ENCODE measurements around the gene ZNF280D.
"Not testable (repeated sequence)": the region's sequence is repeated elsewhere in the genome, so short reads cannot be mapped to it uniquely, and the experiment has no call there.

The ZNF280D gene

DNA sequence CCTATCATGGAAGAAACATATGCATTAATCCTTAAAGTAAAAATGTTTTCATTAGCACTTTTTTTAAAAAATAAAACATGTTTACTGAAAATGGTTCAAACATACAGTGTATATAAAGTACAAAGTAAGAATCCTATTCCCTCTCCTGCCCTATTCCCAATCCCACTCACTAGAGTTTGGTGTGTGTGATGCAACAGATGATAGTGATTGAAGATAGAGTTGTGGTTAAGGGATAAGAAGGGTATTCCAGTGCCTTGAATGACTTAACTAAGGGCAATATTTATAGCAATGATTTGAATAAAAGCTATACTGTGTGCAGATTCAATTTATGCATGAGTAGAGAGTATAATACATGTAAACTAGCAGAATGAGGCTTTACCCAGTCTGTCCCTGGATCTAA, 18.1 kb downstream of the ZNF280D start:
- no peak for DNase-seq

DNA sequence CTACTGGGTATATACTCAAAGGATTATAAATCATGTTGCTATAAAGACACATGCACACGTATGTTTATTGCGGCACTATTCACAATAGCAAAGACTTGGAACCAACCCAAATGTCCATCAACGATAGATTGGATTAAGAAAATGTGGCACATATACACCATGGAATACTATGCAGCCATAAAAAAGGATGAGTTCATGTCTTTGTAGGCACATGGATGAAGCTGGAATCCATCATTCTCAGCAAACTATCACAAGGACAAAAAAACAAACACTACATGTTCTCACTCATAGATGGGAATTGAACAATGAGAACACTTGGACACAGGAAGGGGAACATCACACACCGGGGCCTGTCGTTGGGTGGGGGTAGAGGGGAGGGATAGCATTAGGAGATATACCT, 23.8 kb downstream of the ZNF280D start:
- DNase-seq = not testable (repeated sequence)

DNA sequence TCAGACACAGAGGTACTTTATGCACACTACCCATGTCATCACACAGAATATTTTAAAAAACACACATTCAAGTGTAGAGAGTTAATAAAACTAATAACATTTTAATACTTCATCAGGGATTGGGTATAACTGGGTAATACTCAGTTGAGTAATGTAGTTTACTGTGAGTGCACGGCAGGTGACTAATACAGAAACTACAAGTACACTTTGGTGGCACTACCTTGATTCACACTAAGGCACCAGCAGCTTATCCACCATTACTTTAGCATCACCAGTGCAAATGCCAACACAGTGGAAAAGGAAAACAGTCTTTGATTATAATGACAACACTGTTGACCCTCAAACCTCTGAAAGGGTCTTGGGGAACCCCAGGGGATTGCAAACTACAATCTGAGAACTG, 33.6 kb downstream of the ZNF280D start:
- DNase-seq = no peak

DNA sequence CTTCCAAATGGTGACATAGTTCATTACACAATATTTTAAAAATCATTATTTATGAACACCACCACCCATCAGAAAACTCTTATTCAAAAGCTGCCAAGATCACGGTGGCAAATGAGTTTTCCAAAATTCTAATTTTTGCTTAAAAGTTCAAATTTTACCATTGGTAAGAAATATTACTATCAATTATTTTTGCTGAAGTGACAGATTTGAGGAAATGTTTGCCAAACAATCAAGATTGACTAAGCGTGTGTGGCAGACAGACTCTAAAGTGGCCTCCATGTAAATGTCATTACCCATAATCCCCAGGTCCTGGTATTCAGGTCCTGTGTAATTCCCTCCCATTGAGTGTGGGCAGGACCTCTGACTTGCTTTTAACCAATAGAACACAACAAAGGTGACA, 35.0 kb downstream of the ZNF280D start:
- DNase-seq = no peak

DNA sequence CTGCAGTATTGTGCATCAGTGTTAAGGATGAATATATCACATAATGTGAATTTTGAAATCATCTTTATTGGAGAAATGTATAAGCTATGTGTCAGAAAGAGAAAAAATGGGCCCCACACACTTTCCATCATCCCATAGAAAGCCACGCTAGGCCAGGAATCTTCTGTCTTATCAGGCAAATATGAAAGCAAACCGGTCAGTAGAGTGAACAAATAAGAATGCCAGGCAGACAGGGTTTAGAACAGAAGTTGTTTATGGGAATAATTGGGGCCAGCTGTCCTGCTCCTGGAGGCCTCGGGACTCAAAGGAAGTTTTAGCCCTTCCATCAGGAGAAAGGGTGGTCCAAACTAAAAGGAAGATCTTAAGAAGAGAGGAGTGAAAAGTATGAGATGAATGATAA, 39.5 kb downstream of the ZNF280D start:
- DNase-seq = no peak

DNA sequence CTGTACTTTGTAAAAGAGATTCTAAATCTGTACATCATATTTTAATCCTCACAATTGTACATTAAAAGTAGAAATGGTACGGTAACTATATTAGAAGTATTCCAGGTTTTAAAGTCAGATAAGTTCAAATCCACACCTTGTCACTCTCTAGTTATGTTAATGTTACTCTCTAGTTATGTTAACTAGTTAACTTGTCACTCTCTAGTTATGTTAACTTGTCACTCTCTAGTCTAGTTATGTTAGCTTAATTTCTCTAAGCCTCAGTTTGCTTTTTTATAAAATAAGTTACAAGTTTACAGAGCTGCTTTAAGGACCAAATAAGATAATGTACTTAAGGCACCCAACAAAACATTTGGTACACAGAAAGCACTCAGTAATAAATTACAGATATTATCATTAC, 42.6 kb downstream of the ZNF280D start:
- DNase-seq = no peak

DNA sequence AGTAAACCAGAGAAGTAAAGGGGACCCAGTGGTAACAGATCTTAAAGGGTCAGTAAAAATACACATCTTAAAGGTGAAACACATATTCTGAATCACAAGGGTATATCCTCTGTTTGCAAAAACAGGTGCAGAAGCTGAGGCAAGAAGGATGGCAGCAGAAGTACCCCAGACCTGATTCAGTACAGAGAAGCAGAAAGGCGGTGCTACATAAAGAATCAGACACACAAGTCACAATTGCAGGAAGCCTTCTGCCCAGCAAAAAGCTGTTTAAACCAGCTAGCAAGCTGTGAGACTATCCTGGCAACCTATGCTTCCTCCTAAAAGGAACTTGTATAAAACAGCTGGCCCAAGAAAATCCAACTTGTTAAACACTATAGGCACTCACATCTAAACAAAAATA, 49.4 kb downstream of the ZNF280D start:
- no peak for DNase-seq

DNA sequence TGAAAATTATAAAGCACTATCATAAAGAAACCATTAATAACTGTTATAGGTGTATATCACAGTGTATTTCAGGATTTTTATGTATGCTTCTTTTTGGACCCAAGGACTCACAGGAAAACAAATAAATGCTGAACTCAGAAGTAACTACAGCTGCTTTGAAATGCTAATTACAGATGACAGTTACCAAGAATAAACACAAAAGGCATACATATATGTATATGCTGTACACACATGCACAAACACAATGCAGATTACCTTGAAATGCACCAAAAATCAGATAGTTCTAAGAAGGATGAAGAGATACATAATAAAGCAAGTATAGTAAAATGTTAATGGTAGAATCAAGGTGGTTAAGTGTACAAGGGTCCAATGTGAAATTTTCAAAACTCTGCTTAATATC, 52.2 kb downstream of the ZNF280D start:
- DNase-seq = no peak

DNA sequence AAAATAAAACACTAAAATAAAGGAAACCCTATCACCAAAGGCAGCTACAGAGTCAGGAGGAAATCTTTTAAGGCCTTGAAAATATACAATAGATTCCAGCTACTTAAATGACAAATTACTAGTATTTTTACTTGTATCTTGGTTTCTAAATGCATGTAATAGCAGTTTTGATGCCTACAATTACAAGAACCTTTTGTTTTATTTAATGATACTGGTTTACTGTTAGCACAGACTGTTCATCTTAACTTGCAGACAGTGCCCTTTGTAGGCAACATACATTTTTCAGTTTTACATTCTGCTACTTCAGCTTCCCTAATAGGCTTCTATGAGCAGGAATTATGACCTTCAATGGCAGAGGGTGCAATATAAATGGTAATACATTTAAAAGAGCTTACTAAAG, 54.1 kb downstream of the ZNF280D start:
- DNase-seq = no peak

DNA sequence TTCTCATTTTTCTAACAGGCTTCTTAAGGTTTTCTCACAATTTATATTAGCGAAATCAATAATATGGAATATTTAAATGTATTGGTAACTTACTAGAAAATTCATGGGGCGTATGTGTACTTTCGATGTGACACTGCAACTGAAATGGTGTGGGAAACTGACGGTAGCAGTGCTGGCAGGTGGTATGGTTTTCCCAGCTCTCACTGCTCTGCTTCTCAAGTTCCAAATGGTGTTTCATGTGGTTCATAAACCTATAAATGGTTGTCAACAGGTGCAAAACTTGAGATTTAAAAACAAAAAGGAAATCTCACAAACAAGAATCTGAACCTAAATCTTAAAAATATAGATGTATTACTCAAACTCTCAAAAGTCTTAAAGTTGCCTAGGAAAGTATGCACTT, 54.7 kb downstream of the ZNF280D start:
- no peak for DNase-seq

DNA sequence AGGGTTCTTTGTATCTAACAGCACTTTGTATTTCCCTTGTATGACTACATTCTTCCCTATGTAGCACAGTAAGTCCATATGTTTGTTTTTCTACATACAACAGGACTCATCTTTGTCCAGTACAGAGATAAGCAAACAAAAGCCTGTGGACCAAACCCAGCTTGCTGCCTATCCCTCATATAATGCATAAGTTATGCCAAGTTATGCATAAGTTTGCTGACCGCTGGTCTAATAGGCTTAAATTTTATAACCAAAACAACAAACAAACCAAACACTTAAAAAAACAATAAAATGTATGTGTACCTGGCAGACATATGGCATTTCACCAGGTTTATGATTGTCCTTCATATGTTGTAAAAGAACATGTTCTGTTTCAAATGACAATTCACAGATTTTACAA, 56.0 kb downstream of the ZNF280D start:
- no peak for DNase-seq

DNA sequence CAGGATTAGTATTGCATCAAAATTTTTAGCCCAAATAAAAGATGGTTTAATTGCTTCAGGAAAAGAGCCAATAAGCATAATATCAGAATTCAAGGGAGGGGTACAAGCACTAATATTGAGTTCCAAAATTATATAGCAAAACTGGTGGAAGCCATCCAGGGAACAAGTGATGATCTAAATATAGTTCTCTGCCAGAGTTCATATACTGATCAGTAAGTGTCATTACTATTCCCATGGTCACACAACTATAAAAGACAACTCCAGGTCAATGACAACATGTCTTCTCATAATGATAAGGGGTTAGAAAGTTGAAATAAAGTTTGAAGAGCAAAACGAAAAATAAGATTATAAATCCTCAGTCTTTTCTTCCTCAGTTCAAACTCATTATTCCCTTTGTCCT, 57.4 kb downstream of the ZNF280D start:
- DNase-seq = no peak

DNA sequence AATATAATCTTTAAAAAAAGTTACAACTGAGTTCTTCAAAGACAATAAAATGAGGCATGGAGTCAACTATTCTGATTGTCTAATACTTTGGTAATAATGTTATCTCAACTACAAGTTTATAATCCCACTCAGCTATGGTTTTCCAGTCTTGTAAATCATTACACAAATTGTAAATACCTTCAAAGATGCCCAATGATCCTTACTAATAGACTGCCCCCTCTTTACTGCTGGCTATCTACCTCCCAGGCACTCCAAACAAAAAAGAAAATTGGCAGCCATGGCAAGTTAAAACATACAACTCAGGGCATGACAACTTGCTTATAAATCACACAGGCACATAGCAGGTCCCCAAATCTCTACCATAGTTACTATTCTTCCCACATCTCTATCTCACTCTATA, 58.5 kb downstream of the ZNF280D start:
- no peak for DNase-seq

DNA sequence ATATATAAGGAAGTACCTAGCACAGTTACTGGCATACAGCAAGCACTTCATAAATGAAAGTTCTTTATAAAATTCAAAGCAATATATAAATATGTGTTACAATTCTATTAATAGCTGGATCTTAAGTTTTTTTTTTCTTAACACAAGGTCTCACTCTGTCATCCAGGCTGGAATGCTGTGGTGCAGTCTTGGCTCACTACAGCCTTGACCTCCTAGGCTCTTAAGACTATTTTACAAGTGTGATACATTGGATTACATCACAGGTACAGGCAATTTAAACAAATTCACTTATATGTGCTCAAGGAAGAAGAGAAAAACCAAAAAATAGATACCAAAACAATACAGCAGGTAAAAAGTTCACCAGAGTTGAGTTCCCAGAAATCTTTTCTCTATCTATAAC, 60.6 kb downstream of the ZNF280D start:
- no peak for DNase-seq

DNA sequence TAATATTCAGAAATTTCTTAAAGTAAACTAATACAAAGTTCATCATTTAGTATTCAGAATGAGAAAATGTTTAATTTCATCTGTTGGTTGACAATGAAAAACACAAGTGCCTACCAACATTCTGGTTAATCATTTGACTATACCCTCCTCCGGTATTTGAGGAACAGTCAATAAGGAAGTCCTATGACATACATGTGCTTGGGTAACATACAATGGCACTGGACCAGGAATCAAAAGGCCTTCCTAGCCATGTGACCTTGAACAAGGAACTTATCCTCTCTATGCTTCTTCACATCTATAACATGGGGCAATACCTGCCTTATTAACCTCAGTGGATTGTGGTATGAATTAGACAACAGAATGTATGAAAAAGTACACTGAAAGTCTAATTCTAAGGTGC, 65.8 kb downstream of the ZNF280D start:
- no peak for DNase-seq

DNA sequence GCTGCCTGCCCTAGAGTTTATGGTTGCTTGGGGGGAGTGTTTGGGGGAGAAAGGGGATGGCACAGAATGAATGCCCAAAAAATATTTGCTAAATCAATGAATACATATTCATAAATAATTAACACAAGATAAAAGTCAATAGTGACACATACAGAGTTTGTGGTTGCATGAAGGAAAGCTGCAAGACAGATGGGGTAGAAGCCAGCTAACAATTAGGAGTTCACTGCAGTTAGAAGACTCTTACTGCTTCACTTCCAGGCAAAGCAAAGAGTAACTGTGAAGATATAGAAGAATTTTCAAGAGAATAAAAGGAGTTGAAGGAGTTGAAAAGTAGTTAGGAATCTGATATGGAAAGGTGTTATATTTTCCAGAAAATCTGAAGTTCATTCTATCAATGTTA, 72.4 kb downstream of the ZNF280D start:
- DNase-seq = no peak

DNA sequence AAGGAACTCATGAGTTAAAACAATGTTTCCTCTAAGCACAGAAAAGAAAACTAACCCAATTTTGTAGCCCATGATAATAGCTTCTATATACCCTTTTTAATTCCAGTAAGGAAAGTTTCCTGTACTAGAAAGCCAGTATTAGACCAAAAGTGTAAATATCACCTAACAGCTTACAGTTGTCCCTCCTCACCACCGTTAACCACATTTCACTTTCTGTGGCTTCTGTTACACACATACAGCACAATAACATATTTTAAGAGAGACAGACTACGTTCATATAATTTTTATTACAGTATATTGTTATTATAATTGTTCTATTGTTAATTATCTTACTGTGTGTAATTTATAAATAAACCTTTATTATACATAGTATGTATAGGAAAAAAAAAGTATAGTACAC, 74.1 kb downstream of the ZNF280D start:
- no peak for DNase-seq

DNA sequence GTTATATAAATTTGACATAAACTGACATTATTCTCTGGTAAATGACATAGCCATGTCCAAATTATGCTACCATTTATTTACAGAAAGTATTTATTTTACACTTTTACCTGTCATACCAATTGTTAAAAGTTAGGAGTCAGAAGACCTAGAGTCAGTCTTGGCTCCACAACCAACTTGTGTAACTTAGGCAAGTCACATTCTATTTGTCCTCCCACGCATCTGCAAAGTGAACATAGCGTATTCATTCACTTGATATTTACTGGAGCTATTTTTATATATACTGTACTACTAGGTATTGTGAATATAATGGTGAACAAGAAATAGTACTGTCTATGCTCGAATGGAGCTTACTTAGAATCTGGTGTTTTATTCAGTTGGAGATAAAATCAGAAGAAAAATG, 78.7 kb downstream of the ZNF280D start:
- no peak for DNase-seq

DNA sequence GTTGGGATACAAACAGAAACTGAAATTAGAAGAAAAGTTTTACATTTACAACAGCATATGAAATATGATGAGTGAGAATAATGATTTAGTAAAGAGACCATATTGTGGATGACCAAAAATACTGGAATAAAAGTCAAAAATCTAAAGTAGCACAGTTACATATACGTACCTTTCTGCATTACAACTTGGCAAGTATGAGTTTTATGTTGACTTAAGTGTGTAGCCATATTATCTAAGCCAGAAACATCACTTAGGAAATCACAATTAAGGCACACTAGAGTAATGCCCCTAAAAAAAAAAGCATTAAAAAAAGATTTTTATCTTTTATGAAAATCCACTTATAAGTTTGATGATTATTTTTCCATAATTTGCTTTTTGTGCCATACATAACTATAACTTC, 79.1 kb downstream of the ZNF280D start:
- DNase-seq = no peak

DNA sequence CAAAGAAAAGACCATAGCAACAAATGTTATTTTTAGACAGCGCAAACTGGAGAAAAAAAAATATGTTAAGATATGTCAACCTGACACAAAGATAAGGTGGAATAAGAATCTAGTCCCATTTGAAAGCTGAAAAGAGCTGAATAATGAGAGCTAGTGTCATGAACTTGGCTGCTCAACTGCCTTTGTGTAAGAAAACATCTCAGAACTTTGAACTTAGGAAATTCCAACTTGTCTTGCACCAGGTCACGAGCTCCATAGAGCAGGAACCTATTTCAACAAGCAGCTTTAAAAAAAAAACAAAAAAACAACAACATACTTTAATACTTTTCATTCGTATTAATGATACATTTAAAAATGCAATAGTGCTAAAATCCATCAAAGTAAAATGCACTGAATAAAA, 79.5 kb downstream of the ZNF280D start:
- DNase-seq = no peak

DNA sequence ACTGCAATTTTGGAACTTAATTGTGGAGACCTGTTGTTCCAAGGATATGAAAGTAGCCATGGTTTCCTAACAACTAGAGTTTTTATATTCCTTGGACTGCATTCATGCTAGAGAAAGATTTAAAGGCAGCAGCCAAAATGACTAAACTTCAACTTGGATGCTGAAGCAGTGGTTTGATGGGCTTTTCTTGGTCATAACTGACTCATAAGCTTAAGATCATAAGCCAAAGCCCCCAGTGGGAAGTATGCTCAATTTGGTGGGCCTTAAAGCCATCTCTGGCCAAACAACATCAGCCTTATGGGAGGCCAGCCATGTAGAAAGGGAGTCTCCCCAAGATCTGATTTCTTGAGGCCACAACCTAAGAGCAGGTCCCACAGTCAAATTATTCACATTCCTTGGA, 80.2 kb downstream of the ZNF280D start:
- DNase-seq = no peak

DNA sequence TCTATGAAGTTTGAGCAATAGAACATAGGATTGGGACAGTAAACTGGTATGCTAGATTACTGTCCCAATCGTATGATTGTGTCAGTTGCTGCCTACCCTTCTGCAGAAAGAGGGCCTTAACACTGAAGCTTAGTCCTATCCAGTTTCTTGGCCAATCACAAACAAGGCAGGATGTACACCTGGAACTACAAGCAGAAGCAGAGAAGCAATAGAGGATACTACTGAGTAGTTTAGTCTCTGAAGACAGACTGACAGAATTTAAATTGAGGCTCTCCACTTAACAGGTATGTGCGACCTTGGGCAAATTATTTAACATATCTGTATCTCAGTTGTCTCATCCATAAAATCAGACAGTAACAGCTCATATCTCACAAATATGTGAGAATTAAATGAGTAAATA, 85.0 kb downstream of the ZNF280D start:
- DNase-seq = no peak

DNA sequence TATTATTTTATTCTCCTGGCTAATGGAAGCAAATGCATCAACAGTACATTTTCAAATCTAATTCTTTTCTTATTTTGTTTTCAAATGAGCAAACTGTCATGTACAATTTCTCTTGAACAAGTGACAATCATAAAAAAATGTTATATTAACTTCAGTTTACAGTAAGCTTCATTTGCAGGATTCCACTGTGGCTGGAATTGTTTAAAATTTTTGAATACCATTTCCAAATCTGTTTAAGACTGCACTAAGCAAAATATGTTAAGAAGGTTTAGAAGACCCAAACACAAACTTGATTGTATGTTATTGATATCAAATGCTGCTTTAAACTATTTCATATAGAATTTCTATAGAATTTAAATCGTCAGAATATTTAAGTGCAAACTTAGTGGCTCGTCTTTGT, 92.8 kb downstream of the ZNF280D start:
- DNase-seq = no peak

DNA sequence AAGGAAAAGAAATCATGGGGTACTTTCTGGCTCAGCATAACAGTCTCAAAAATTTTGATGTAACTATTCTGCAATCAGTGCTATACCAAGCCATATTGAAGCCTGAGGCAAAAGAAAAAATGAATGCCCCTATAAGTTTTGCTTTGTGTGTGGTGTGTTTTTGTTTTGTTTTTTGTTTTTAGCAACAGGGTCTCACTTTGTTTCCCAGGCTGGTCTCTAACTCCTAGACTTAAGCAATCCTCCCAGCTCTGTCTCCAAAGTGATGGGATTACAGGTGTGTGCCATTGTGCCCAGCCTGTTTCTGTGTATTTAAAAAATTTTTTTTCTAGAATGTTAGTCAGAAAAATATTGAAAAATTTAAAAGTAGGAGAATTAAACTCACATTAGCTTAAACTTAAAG, 93.2 kb downstream of the ZNF280D start:
- no peak for DNase-seq

DNA sequence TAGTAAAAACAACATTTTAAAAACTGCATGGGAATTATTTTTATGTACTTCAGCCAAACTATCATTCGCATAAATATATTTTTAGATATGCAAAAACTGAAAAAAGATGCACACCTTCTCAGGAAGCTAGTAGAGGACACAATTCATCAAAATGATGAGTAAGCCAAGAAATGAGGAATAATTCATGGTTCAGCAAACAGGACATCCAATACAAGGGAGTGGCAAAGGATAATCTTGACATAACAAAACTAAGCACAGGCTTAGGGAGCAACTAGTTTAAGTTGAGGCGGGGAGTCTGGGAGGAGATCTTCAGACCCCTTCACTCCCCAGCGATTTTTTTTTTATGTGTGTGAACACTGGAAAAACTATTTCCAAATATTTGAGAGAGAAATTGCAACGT, 93.7 kb downstream of the ZNF280D start:
- no peak for DNase-seq

DNA sequence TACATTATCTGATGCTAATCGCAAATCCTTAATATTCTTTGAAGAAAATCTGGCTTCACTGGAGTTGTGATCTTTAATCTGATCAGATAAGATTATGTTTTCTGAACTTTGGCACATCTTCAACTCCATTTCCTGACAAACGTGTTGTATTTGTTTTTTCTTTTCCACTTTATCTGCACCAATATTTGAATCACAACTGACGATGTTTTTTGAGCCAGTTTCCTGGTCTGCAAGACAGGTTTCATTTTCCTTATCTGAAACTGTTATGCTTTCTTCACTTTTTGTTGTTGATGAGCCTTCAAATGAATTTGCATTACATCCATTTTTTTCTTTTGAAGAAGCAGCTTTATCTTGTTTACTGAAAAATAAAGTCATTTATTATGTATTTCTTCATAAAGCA, 101.5 kb downstream of the ZNF280D start:
- DNase-seq = no peak

Measured in CD4-positive, alpha-beta T cell treated with Interleukin-6 for 4 hours (primary cell).